Choroid plexus epithelial cell (primary cell): Measurements from ENCODE around the gene TREML4.

ENCODE experiments used
- DNase-seq: peaks from one replicate; pipeline ENCODE4 v3.0.0-alpha.2; 2010; ENCODE audit warnings: low read depth
- H3K4me3 ChIP-seq: 2 replicates; pipeline ENCODE4 v1.5.1; 2011; ENCODE audit warnings: low read depth, mild to moderate bottlenecking, control low read depth, low read length, moderate library complexity
- CTCF ChIP-seq: conservative IDR thresholded peaks from 2 replicates; pipeline ENCODE4 v1.5.1; 2011; ENCODE audit warnings: low read depth, mild to moderate bottlenecking, control low read depth, inconsistent platforms, low read length, moderate library complexity

The TREML4 gene

GRCh38 chr6:41272591-41273240 lies 44.6 kb downstream of the TREML4 start:
- no peak overlapping the region for H3K4me3 ChIP-seq
- DNase-seq = no peak
- no peak for TF ChIP-seq CTCF

GRCh38 chr6:41273714-41274113 lies 45.6 kb downstream of the TREML4 start:
- TF ChIP-seq CTCF = no peak
- DNase-seq = no peak
- no peak overlapping the region for H3K4me3 ChIP-seq

GRCh38 chr6:41274256-41274655 lies 46.1 kb downstream of the TREML4 start:
- H3K4me3 ChIP-seq = no peak overlapping the region
- no peak for DNase-seq
- TF ChIP-seq CTCF = no peak

- TF ChIP-seq CTCF = no peak
- no peak overlapping the region for H3K4me3 ChIP-seq
These were observed 47.3 kb downstream of the TREML4 start for GRCh38 chr6:41275489-41275888.

GRCh38 chr6:41277605-41278004 lies 49.5 kb downstream of the TREML4 start:
- no peak overlapping the region for H3K4me3 ChIP-seq
- DNase-seq = no peak
- TF ChIP-seq CTCF = no peak

More at GRCh38 chr6:41275489-41275888, 47.3 kb downstream of the TREML4 start:
- DNase-seq = no peak

GRCh38 chr6:41278699-41279405 lies 50.7 kb downstream of the TREML4 start:
- peak; percentile 82 for TF ChIP-seq CTCF
- DNase-seq = peak; percentile 87
- H3K4me3 ChIP-seq = no peak overlapping the region
